Activated CD8-positive, alpha-beta memory T cell treated with anti-CD3 and anti-CD28 coated beads, Interleukin-2, amount 50 U/mL, for 4 hours (primary cell): ENCODE data around the gene NFIB.

Experiments used
- DNase-seq: peaks from one replicate; pipeline ENCODE4 v3.0.0-alpha.2; 2020

The NFIB gene

GRCh38 chr9:14209399-14210345, 104.3 kb downstream of the NFIB start:
- no peak for DNase-seq

- no peak for DNase-seq
Observed at GRCh38 chr9:14207352-14207995, 106.5 kb downstream of the NFIB start.

DNA sequence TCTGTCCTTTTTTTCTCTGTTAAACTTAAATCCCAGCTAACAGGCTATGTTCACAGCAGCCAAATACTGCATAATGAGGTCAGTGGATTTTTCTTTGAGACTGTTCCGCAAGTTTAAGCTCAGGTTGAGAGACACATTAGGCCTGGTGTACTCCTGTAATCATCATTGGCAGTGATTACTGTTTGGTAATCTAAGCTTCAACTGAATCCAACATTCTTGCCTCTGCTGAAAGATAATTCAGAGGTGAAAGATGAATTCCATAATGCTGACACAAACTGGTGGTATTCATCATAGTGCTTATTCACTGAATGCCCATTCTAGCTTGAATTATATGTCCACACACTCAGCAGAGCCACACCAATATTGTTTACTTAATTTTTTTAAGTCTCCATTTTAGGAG, 108.5 kb downstream of the NFIB start:
- DNase-seq = no peak

- no peak for DNase-seq
Observed at GRCh38 chr9:14203356-14204056, 110.4 kb downstream of the NFIB start.

DNA sequence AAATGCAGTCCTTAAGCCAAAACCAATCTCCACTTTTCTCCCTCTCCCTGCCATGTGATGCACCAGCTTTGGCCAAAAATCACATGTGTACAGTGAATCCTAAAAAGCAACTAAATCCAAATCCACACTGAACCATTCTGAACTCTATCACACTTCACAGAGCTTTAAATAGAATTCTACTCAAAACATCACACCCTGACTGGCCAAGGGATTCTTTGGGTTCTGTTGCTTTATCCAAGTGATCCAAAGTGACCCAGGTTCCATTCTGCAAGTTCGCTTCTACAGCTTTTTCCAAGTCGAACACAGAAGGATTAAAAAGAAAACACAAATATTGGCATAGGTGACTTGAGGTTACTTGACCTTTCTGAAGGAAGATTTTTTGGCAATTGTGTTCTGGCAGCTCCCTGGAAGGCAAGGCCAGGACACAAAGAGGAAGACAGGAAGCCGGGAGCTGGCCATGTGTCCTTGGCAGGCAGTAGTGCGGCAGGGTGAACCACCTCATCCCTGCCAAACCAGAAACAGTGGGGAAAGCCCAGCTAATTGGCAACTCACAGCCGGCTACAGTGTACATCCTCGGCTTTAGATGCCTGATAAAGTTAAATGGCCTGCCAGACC, 115.0 kb downstream of the NFIB start:
- DNase-seq = no peak

DNA sequence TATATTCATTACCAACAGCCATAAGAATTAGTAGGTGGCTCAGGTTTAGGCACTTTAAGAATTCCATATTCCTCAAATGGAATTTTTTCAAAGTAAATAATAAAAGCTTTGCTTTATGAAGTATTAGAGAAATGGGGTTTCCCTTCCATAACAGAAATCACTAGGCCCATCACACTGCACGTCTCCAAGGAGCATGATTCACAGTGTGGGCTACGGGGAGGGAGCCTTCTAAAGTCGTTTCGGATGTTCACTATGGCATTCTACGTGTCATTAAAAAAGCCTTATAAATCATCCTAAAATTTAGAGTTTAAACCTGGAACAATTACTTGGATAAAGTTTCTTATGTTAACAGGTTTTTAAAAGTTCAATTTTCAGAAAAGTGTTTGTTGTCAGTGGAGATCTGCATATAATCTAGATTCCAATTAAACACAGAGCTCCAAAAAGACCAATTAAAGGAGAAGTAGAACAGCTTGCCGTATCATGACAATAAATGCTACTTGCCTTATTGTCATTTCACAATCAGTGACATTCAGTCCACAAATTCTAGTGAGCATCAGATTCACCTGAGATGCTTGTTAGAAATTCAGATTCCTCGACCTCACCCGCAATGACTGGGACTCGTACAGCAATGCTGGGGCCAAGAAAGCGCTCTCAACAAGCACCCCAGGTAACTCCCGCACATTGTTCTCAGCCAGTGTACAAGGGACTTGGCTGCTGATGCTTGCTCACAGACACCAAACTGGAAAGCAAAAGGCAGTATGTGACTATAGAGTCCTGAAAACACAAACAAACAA, 115.7 kb downstream of the NFIB start:
- DNase-seq = no peak

GRCh38 chr9:14197325-14197858, 116.5 kb downstream of the NFIB start:
- DNase-seq = no peak

DNA sequence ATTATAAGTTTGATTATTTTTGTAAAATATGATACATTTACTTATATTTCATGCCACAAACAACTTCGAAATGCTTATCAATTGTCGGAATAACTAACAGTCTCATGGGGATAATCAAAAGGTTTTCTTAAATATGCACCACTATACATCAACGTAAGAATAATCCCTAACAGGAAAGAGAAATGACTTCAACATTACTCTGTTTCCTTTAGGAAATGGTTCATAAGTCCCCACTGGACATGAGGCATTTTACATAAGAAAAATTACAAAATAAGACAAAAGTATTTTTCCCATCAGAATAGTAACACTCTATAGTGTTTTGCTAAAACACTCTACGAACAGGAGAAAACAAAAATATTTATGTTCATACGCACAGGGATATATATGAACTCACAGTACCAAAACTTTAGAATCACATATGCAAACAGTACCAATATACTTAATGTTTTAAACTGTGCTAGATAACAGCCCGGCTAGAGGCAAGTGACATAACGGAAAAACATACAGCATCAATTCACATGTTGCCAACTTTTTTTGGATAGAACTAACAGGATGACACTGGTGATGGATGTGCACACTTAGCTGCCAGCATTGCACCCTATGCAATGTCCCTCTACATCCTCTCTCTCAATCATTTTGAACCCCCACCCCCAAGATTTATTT, 120.5 kb downstream of the NFIB start:
- no peak for DNase-seq

- DNase-seq = no peak
Observed at GRCh38 chr9:14192556-14192955, 121.4 kb downstream of the NFIB start.

DNA sequence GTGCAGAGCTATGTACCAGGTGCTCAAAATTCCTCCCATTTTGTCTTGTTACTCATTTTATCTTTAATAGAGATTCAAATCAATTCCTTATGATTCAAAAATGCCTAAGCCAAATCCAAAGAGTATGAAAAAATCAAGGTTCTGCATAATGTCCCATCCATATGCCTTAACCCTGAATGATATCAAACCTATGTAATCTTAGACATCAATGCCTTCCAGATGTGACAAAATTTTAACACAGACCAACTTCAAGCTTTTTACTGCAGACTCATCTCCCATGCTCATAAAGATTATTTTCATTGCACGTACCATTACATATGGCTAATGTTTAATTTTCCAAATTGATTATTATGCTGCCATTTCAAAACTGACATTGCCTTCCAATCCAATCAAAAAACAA, 122.4 kb downstream of the NFIB start:
- DNase-seq = no peak

DNA sequence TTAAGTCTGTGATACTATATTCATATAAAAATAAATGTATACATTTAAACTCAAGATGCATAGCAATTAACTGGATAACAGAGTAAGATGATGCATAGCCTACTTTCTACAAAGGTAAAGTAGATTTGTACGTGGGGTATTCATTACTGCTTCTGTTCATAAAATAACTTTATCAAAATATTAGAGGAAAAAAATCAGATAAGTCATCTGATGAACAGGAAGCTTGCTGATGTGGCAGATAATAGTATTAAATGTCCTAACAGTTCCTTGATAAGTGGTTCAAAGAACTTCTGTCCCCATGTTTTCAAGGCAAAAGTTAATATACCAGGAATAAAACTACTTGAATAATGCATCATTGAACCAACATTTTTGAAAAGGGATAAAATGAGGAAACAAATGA, 123.7 kb downstream of the NFIB start:
- no peak for DNase-seq

DNA sequence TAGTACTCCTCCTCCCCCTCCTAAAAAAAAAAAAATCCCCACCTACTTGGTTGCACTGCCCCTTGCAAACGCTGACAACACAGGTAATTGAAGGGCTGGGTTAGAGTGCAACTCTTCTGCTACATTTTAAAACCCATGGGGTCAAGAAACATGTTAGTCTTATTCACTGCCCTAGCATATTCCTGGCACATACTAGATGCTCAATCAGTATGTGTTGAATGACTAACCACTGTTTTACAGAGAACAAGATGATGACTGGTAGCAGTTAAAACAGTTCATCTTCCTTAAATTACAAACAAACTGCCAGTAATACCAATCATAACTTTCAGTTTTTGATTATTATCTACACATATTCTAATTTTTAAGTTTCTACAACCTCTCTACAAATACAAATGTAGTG, 124.4 kb downstream of the NFIB start:
- no peak for DNase-seq

- DNase-seq = no peak
Observed at GRCh38 chr9:14189146-14189545, 124.8 kb downstream of the NFIB start.

GRCh38 chr9:14188538-14188937, 125.4 kb downstream of the NFIB start:
- DNase-seq = no peak

GRCh38 chr9:14188011-14188410, 125.9 kb downstream of the NFIB start:
- no peak for DNase-seq

GRCh38 chr9:14186096-14186495, 127.8 kb downstream of the NFIB start:
- DNase-seq = no peak

DNA sequence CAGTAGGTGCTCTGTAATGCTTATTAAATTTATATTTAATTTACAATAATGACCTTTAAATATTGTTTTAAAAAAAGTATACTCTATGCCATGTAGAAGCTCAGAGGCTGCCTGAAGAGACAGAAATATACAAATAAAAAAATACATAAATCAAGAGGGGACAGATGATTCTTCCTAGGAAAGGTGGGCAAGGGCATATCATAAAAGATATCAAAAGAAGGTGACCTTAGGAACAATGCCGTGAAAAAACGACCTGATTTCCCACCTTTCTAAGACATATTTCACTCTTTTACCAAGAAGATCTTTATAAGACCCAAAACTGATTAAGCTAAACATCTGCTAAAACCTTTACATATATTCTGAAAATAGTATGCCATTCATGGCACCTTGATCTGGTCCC, 128.9 kb downstream of the NFIB start:
- no peak for DNase-seq

DNA sequence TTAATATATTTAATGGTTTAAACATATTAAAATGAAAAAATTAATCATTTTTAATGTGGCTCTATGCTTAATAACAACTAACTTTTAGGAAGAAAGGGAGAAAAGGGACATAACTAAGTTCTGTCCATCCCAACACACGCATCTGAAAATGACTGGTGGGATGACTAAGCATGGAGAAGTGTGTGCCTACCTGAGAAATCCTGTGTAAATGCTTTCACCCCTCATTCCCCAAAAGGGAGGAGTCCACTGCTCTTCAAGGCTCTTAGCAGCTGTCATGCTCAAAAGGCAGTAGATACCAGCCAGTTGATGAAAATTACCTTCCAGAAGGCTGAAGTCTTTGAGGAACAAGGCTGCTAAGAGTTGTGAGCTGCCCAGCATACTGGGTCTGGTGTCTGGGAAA, 130.9 kb downstream of the NFIB start:
- no peak for DNase-seq

DNA sequence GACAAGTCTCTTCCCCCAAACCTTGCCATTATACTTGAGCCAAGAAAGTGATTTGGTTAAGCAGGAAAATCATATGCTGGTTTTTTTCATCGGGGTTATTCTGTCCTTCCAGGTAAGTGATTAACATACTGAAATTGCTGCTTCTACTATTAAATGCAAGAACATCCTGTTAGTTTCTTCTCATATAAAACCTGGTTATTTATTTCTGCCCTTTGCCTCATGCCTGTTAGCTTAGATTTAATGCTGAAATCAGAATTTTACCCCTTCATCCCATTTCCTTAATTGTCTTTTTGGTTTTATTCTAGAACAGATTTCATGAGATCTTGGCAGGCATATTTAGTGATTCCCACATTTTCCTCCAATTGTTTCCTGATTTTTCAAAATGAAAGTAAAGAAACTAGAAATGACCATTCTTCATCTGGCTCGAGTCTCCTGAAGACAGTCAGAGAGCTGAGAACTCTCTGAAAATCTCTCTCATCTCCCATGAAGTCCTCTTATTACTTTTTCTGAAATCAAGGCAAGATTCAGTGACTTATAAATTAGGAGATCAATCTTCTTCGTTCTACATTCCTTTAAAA, 132.9 kb downstream of the NFIB start:
- DNase-seq = no peak

DNA sequence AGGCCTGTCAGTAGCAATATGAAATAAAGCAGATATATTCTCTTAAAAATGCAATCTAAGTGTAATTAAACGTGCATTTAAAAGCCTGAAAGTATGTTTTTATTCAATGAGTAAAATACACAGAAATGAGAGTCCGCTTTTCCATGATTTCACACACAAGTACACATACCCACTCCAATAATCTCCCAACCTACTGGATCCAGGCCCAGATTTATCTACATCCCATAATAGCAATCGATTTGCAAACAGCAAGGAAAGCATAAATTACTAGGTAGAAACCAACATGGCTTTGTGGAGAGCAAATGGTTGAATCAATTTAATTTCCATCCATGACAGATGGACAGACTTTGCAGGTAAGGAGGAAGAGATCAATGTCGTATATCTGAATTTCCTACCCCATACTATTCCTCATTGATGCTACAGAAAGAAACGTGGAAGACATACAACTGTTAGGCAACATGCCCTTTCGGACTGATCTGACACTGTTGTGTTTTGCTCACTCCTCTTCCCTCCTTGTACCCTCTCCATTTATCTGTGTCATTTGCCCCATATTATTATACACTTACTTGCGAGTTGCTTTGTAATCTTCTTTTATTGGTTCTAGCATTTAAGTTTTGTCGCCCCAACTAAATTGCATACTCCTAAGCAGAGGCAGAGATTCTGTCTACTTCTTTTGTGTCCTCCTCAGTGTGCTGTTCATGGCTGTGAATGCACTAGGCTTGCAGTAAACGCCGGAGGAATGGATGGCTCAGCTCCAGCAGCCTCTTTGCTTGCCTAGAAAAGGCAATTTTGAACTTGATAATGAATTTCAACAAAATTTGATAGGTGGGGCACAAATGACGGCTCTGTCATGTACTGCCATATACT, 133.6 kb downstream of the NFIB start:
- DNase-seq = no peak
